GM13977 (cell line): Measurements from ENCODE around the gene POGLUT3.

Experiments
- DNase-seq: peaks from one replicate; pipeline ENCODE4 v3.0.0; 2012; ENCODE audit warnings: low spot score
- CTCF ChIP-seq: IDR thresholded peaks from 2 replicates; pipeline ENCODE4 v1.5.1; 2012; ENCODE audit warnings: mild to moderate bottlenecking, control low read depth; ENCODE audit not compliant: insufficient read depth; ENCODE audit errors: extremely low read depth, missing control alignments
- in situ Hi-C: fragments of 300-500 bp; cut with MboI; formaldehyde crosslinking; loops from one replicate; pipeline ENCODE4 v1.12.0; 2022; ENCODE audit warnings: low sequenced_read_pairs, low pct_unique_long_range_greater_than_20kb, mixed read lengths, inconsistent platforms; ENCODE audit not compliant: unreplicated experiment

The POGLUT3 gene

GRCh38 chr11:108496643-108497256 is 1.4 kb downstream of the POGLUT3 start:
- DNase-seq, result peak; percentile 25
- in situ Hi-C loops, result no loop called here
- TF ChIP-seq CTCF, result no peak

GRCh38 chr11:108495326-108495725 is 2.9 kb downstream of the POGLUT3 start:
- TF ChIP-seq CTCF, result no peak
- DNase-seq, result no peak
- in situ Hi-C loops, result no loop called here

GRCh38 chr11:108494182-108494581 is 4.0 kb downstream of the POGLUT3 start:
- TF ChIP-seq CTCF, result no peak
- DNase-seq, result no peak
- in situ Hi-C loops, result no loop called here

GRCh38 chr11:108491936-108492335 is 6.2 kb downstream of the POGLUT3 start:
- no peak for DNase-seq
- no peak for TF ChIP-seq CTCF
- in situ Hi-C loops, result no loop called here

- in situ Hi-C loops, result no loop called here
- TF ChIP-seq CTCF, result no peak
- no peak for DNase-seq
These were observed 11.4 kb downstream of the POGLUT3 start for GRCh38 chr11:108486828-108487227.

- TF ChIP-seq CTCF, result no peak
- no peak for DNase-seq
- in situ Hi-C loops, result no loop called here
These were observed 11.9 kb downstream of the POGLUT3 start for GRCh38 chr11:108486331-108486730.
